Activated CD4-positive, alpha-beta T cell treated with anti-CD3 and anti-CD28 coated beads, Interleukin-2, Interleukin-4, amounts not matched to agents 100 ng/mL and 50 ng/mL, durations not matched to agents 16 hours and 8 hours (primary cell): Measurements from ENCODE around the gene SDHAF3.
"Not testable (repeated sequence)": the region's sequence is repeated elsewhere in the genome, so short reads cannot be mapped to it uniquely, and the experiment has no call there.

Experiments
- DNase-seq: peaks from one replicate; pipeline ENCODE4 v3.0.0-alpha.2; 2020; ENCODE audit warnings: low spot score

Gene SDHAF3

DNA sequence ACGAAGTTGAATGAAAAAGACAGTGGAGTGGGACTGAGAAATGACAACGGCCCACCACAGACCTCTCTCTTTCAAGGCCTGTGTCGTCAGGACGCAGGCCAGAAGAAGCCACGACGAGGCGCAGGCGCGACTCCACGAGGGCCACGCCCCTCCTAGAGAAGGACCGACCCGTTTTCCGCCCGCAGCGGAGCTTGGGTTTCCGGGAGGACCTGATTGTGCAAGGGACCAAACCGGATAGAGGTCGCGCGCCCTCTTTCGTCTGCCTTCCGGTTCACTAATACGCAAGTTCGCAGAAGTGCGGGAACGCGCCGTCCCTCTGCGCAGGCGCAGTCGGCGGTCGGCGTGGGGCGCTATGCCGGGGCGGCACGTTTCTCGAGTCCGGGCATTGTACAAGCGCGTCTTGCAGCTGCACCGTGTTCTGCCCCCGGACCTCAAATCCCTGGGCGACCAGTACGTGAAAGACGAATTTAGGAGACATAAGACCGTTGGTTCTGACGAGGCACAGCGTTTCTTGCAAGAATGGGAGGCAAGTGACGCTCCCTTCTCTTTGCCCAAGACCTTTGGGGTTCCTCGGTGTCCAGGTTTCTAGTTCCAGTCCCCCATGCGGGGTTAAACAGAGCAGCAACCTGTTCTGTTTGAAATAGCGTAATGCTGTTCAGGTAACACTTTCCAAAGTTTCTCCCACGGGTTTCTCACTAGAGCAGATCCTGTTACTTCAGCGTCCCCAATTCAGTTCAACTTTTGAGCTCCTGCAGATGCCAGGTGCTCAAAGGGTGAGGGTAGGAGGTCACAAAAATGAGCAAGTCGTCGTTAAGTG, at the start of gene SDHAF3:
Gene SDHAF3 (plus strand): TSS at position 327 of the 817 bp plus-strand sequence. CDS start 26 bp downstream, at position 353.
- DNase-seq = peak; percentile 98

DNA sequence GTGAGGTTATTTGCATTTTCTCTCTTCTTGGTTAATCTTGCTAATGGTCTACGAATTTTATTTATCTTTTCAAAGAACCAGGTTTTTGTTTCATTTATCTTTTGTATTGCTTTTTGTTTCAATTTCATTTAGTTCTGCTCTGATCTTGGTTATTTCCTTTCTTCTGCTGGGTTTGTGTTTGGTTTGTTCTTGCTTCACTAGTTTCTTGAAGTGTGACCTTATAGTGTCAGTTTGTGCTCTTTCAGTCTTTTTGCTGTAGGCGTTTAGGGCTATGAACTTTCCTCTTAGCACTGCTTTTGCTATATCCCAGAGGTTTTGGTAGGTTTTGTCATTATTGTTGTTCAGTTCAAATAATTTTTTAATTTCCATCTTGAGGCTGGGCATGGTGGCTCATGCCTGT, 45.5 kb upstream of the SDHAF3 start:
- not testable (repeated sequence) for DNase-seq

DNA sequence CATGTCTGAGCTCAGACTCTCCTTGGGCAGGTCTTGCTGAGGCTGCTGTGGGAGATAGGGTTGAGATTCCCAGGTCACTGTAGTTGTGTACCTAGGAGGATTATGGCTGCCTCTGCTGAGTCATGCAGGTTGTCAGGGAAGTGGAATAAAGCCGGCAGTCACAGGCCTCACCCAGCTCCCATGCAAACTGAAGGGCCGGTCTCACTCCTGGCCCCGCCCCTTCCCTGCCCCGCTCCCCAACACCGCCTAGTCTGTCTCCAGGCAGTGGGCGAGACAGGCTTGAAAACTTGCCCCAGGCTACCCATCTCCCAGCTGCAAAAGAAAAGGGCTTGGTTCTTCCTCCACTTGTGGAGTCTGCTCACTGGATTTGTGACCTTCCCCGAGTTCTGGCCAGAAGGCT, 41.6 kb upstream of the SDHAF3 start:
- no peak for DNase-seq

DNA sequence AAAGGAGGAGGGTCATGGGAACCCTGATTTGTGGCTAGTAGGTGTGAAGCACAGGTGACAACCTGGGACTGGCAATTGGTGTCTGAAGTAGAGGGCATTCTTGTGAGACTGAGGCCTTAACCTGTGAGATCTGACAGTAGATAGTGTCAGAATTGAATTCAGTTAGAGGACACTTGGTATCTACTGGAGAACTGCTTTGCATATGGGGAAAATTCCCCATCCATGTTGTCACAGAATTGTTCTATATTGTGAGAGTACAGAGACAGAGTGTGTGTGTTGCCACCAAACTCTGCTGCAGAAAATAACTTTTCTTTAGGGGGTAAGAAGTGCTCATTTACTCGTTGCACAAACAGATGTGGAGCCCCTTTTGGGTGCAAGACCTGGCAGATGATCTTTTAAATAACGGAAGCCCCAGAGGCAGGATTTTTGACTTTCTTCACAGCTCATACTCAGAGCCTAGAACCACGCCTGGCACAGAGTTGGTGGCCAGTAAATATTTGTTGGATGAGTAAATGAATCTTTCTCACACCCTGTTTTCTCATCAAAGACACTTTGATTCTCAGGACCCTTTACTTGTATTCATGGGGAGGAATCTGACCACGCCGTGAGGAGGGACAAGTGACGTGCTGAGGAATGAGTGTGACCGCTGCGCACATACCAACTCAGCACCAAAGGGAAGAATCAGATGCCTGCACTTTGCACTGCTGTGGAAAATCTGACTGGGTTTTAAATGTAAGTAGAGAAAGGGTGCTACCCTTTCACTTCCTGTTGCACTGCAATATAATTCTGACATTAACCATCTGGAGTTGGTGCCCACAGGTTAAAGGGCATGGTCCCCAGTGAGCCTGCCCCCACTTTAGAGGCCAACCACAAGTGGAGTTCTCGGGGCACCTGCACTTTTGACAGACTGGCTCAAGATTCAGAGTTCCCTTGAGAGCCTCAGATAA, 39.2 kb upstream of the SDHAF3 start:
- no peak for DNase-seq

DNA sequence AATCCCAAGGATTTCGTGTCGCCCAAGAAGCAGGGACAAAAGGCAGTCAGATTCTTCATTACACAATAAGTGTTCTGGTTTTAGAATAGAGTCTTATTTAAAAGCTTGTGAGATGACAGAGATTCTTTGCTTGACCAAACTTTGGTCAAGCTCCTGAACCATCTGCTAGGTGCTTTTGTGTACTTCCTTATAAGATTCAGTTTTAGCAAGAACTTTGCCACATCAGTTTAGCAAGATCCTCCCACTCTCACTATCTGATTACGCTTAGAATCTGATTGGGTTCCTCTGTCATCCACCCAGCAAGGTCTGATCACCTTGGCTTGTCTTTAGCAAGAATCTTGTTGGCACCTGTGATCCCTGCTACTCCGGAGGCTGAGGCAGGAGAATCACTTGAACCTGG, 38.2 kb upstream of the SDHAF3 start:
- no peak for DNase-seq

DNA sequence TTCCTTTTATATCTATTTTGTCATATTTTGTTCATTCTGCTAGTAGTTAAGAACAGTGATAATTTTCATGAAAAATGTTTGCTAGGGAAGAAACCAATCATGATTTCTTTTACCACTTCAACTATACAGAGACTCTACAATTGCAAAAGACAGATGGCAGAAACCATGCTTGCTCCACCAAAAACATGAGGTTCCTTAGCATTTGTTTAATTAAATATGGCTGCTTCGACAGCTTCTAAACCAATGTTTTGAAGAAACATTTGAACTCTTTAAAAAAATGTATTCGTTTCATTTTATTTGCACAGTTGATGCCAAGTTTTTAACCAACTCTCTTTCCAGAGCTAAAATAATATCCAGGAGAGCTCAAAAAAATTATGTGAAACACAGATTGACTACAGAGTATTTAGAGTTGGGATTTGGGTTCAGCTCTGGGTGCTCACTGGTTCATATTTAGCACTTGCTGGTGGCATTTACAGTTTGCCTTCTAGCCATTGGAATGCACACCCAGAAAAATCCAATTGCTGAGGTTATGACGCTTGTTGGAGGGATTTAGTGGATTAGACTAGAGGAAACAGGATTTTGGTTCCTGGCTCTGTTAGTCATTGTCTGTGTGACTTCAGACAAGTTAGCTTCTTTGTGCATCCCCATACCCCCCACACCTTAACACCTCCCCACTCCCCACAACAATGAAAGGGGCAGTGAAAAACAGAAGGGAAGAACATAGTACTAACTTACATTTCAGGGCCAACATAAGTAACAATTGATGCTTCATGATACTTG, 35.8 kb upstream of the SDHAF3 start:
- DNase-seq = no peak

DNA sequence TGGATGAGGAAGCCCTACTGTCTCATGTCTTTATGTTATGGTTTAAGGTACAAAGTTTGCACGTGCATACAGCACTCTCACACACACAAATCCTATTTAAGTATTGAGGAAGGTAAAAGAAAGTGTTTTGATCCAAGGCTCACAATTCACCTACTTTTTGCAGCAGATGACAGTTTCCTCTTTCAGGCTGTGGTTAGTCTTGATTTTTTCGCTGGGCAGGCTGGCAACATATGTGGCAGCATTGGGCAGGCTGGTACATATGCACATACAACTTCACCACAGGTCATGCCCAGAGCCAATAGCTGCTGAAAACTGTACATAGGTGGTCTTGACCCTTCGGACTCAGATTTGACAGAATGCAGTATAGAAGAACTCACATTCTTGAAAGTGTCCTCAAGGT, 29.1 kb upstream of the SDHAF3 start:
- DNase-seq = no peak

DNA sequence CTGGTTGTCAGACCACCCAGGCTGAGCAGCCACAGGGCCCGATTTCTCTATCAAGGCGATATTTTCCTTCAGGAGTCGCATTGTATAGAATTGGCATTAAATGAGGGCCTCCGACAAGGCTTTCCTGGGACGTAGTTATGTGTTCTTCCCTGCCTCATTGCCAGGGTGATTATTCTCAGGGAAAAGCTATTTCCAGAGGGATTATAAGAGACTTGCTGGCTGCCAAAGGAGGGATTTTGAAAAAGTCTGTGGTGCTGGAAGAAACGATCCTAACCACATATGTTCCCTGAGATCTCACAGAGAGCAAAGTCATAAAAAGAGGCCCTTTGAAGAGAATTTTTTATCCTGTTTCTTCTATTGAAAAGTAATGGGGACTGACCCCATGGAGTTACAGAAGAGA, 27.7 kb upstream of the SDHAF3 start:
- DNase-seq = no peak

DNA sequence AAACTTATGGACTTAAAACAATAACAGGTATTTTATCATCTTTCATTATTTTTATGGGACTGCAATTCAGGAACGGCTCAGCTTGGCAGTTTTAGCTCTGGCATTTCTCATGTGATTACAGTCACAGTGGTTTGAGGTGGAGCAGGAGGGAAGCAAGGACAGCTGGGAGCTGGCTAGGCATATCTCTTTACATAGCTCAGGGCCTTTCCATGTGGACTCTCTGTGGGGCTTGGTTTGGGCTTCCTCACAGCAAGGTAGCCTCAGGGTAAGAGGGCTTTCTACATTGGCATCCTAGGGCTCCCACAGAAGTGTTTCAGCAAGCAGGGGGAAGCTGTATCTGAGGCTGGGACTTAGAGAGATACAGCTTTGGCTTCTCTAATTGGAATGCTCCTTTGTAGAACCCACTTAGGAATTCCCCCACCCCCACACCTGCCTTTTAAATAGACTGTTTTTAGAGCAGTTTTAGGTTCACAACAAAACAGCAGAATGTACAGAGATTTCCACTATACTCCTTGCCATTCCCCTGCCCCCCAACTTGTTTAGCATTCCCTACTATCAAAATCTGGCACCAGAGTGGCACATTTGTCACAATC, 26.6 kb upstream of the SDHAF3 start:
- DNase-seq = no peak

DNA sequence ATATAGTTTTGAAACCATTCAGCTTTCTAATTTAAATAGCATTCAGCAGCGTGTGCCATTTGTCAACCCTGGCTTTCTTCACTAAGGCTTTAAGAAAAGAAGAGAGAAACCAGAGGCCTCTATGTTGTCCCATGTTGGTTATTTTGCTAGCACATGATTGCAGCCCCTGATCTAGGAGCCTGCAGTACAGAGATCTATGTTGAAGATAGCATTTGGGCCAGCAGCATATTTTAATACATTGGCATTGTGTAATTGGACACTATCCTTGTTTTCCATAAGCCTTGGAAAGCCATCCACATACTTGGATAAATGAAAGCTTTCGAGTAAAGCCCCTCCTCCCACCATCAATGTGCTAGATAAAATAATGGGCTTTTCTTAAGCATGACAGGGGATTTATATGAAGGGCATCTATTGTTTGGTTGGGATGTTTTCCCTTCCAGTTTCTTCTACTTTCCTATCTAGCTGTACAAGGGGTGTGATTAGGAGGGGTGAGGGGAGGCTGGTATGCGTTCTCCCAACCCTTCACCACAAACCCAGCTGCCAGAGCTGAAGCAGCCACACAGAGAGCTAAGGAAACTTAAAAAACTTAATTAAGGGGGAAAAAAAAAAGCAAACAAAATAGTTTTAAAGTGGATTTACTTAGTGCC, 23.1 kb upstream of the SDHAF3 start:
- no peak for DNase-seq

DNA sequence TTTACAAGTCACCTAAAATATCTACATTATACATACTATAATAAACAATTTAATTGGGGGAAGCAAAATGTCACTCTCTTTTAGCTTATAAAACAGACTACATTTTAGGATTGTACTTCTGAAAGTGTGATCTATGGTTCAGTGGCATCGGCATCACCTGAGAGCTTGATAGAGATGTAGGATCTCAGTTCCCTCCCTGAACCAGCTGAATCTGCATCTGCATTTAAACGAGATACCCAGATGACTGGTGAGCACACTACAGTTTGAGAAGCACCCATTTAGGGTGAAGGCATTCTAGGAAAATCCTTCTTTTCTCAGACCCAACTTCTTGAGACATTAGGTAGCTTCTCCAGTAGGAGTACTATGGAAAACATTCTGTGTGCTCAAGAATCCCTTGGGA, 21.5 kb upstream of the SDHAF3 start:
- no peak for DNase-seq

DNA sequence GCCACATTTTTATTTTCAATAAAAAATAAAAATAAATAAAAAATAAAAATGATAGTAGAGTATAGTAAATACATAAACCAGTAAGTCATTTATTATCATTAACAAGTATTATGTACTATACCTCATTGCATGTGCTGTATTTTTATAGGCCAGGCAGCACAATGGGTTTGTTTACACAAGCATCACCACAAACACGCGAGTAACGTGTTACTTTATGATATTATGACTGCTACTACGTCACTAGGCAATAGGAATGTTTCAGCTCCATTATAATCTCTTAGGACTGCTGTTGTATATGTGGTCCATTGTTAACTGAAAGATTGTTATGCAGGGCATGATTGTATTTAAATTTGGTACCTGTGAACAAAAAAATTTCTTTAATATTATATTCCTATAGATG, 20.8 kb upstream of the SDHAF3 start:
- DNase-seq = no peak

DNA sequence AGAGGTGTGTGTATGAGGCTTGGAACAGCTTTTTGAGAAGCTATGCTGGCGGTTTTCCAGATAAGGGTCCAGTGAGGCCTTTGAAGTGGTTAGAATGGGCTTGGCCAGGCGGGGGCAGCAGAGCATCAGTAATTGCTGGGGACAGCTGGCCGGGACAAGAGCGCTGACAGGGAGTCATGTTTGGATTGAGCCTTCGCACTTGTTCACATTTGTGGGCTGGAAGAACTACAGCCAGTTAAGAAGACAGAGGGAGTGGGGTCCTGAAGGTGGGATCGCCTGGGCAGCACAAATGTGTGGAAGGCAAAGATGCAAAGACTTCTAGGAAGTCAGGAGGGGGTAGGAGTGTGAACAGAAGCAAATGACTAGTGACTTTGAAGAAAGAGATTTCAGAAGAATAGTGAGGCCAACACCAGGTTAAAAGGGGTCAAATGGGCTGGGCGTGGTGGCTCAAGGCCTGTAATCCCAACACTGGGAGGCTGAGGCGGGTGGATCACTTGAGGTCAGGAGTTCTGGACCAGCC, 12.7 kb upstream of the SDHAF3 start:
- DNase-seq = peak; percentile 69

DNA sequence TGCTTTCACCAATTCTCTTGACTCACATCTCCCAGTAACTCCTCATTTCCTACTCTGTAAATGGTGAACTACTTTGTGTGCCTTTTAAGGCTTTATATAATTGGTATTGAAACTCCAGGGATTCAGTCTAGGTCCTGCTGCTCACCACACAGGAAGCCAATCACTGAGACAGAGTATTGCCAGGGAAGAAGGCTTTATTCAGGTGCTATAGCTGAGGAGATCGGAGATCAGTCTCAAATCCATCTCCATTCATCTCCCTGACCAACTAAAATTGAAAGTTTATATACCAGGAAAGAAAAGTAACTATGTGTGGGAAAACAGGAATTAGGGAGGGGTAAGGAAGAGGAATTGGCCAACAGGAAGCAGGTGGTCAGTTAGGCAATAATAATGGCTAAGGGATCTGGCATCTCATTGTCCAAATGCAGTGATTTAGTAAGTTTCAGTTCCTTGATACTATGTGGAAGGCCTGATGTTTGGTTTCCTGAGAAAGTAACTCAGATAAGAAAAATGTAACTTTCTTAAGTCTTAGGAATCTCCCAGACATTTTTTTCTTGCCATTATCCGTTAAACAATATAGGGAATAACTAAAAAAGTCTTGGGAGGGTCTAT, 10.2 kb upstream of the SDHAF3 start:
- DNase-seq = no peak

DNA sequence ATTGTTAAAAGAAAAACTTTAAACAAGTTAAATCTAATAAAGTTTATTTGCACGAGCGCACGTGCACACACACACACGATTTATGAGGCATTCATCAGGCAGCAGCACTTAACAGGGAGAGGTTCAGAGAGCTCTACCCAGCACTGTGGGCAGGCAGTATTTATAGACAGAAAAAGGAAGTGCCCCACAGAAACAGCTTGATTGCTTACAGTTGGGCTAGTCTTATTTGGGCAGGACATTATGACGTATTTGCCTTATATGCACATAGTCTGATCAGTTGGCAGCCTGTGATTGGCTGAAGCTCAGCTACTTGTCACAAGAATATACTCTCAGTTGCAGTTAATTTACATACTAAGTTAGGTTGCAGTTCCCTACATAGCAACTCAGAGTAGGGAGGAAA, 1.2 kb upstream of the SDHAF3 start:
- DNase-seq = no peak

DNA sequence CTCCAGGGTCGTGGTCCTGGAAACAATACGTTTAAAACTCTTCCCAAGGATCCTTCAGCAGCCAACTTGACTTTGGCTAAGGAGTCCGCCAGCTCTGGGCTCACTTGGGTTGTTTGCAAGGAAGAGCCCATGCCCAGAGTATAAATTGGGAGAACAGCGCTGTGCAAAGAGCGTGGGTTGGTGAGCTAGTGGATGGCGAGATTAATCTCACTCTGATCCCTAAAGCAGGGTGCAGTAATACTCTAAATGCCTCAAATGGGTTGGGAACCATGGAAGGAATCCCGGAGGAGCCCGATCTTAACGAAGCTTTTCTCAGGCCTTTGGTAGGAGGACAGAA, 495 bp upstream of the SDHAF3 start:
- DNase-seq = no peak

DNA sequence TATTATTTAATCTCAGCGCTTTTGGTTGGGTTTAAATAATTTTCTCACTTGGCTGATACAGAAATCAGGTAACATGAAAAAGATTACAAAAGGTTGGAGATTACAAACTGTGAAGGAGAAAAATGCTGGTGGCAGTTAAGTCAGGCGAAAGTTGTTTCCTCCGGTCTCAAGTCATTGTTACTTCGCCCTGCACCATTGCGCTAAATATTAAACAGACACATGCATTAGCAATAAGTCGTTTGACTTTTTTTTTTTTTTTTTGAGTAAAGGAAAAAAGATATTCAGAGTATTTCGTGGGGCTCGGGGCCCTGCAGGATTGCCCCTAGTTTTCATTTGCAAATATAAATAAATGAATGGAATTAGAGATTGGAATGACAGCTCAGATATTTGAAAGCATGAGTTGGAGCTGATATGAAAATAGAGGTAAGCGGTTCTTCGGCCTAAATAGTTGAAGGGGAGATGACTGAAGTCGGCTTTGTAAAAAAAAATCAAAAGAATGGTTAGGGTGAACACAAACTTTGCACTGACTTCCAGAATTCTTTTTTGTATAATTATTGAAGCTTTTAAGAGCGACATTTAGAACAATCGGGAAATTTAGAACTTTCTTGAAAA, 914 bp downstream of the SDHAF3 start:
- DNase-seq = no peak

DNA sequence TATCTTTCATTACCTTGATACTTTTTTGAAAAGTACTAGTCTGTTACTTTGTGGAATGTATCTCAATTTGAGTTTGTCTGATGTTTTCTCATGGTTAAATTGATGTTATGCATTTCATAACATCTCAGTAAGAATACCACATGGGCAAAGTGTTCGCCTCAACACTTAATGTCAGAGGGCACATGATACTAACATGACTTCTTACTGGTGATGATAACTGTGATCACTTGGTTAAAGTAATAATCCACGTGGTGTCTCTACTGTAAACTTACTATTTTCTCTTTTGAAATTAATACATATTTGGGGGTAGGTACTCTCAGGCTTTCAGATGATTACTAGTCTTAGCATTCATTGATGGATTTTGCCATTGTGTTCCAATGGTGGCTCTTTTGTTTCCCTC, 2.2 kb downstream of the SDHAF3 start:
- no peak for DNase-seq

DNA sequence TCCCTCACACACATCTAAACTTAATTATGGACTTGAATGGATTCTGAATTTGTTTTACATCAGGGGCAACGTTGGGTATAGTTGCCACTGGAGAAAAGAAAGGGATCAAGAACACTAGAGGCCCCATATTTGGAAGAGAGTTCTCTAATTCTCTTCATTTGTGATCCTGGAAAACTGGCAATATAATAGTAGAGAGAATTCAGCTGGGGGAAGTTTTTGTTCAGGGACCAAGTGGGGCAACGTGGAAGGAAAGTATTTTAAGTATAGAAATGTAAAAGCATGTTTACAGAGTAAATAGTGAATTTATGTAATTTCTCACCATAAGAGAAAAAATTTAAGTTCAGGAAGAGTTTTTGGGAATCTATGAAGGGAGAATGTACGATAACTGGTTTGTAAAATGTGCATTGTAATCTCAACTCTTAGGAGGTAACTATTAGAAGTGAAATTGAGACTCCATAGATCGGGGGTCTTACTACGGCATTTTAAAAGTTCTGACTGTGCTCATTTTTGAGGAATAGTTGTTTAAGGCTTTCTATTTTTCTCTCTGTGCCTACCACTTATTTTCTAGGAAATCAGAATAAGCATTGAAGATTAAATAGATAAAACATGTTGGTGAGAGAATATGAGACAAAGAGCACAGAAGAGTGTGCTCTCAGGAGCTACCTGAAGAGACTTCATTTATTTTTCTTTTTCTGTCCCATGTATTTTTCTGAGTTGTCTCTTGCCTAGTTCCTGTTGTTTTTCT, 3.4 kb downstream of the SDHAF3 start:
- DNase-seq = no peak

DNA sequence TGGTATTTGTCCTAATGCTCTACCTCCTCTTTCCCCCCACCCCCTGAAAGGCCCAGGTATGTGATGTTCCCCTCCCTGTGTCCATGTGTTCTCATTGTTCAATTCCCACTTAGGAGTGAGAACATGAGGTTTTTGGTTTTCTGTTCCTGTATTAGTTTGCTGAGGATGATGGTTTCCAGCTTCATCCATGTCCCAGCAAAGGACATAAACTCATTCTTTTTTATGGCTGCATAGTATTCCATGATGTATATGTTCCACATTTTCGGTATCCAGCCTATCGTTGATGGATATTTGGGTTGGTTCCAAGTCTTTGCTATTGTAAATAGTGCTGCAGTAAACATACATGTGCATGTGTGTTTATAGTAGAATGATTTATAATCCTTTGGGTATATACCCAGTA, 5.6 kb downstream of the SDHAF3 start:
- DNase-seq = not testable (repeated sequence)
